Esophagus squamous epithelium (tissue), 5 donors: ENCODE results near the gene CTCF. TPM values are rescaled to one million over a fixed set of nuclear protein-coding genes. Genes with fewer than 3 reads are reported as not detected.

ENCODE experiments used
- DNase-seq: peaks from one replicate; lab custom pipeline; 2025; lab: John Stamatoyannopoulos, UW
- H3K27ac ChIP-seq, 4 donors: fragments of 200-600 bp; sonication (generic); one replicate each; pipeline ENCODE4 v1.5.1; 2016 to 2019; ENCODE audit warnings: mild to moderate bottlenecking in 1 of 4
- H3K27me3 ChIP-seq, 4 donors: fragments of 200-600 bp; sonication (generic); 1 replicate in 3 of 4; 2 replicates in 1 of 4; pipeline versions ENCODE4 v1.5.1 to v1.6.0; 2017 to 2021; ENCODE audit warnings: antibody characterized with exemption in 1 of 4
- H3K36me3 ChIP-seq, 3 donors: fragments of 200-600 bp; sonication (generic); one replicate each; pipeline ENCODE4 v1.5.1; 2016 to 2019
- H3K4me1 ChIP-seq, 3 donors: fragments of 200-600 bp; sonication (generic); one replicate each; pipeline ENCODE4 v1.5.1; 2017 to 2019
- H3K4me3 ChIP-seq, 4 donors: fragments of 200-600 bp; sonication (generic); 1 replicate in 3 of 4; 2 replicates in 1 of 4; pipeline ENCODE4 v1.5.1; 2016 to 2019; ENCODE audit warnings: mild to moderate bottlenecking in 2 of 4, moderate library complexity in 1 of 4
- H3K9me3 ChIP-seq, 3 donors: fragments of 200-600 bp; sonication (generic); one replicate each; pipeline ENCODE4 v1.5.1; 2016 to 2019
- CTCF ChIP-seq, 6 experiments: fragments of 450-650 bp in 4 of 6; fragments of 200-600 bp in 2 of 6; sonication (generic) in 2 of 6; IDR thresholded peaks; one replicate each; pipeline ENCODE4 v1.5.1; 2016 to 2019; ENCODE audit warnings: antibody characterized with exemption in 6 of 6, mild to moderate bottlenecking in 4 of 6, moderate library complexity in 4 of 6
- POLR2A ChIP-seq, 4 donors: fragments of 450-650 bp; IDR thresholded peaks; one replicate each; pipeline ENCODE4 v1.6.1; 2017; ENCODE audit warnings: antibody characterized with exemption in 4 of 4, mild to moderate bottlenecking in 4 of 4, moderate library complexity in 3 of 4
- WGBS, 2 donors: methylation state at CpG; one replicate each; pipeline ENCODE4 v1.1.5; 2018; 5-methylcytosine and 5-hydroxymethylcytosine counted together
- intact Hi-C: fragments of 100-400 bp; cut with DNase I; formaldehyde crosslinking; loops from one replicate; pipeline ENCODE4 v1.15.0; 2022
- total RNA-seq, 4 donors: library from RNA; depleted of rRNA; stranded (reverse); fragments of >200 nt; gene quantifications; one replicate each; pipeline ENCODE4 v1.1.0, GENCODE V29; 2016
- donor health status: DM: yes; HTN: yes; CAD: no.

CTCF gene
- total RNA-seq, 4 donors from 2014 or later, result 29.9 to 35.5 (median 33.5) TPM

GRCh38 chr16:67571981-67572431, 9.7 kb downstream of the CTCF start:
- 25 to 53% methylated on average over 4 of the region's 4 CpGs for WGBS, 2 donors
- H3K4me1 ChIP-seq, result peaks cover 0 to 28% (median under 1%) of the 10 kb centered on the region in 3 donors
- no peaks in the 10 kb centered on the region for H3K27me3 ChIP-seq
- H3K36me3 ChIP-seq, result peaks cover 0 to 58% (median 0%) of the 10 kb centered on the region in 3 donors
- DNase-seq, result no peak
- H3K4me3 ChIP-seq, result no peak overlapping the region
- TF ChIP-seq POLR2A (IDR thresholded peaks at IDR 0.05), result no peak
- no peak for TF ChIP-seq CTCF (IDR thresholded peaks at IDR 0.05)
- intact Hi-C loops, result no loop called here
- no peak overlapping the region for H3K27ac ChIP-seq
- no peaks in the 10 kb centered on the region for H3K9me3 ChIP-seq

- H3K4me3 ChIP-seq, result no peak overlapping the region
- TF ChIP-seq POLR2A (IDR thresholded peaks at IDR 0.05), result no peak
- no peak for TF ChIP-seq CTCF (IDR thresholded peaks at IDR 0.05)
- intact Hi-C loops, result no loop called here
- WGBS, 2 donors, result 81% methylated on average over 4 of the region's 4 CpGs
- no peaks in the 10 kb centered on the region for H3K4me1 ChIP-seq
- DNase-seq, result no peak
- H3K36me3 ChIP-seq, result peaks cover 0 to 70% (median 0%) of the 10 kb centered on the region in 3 donors
- no peaks in the 10 kb centered on the region for H3K9me3 ChIP-seq
- no peaks in the 10 kb centered on the region for H3K27me3 ChIP-seq
- H3K27ac ChIP-seq, result no peak overlapping the region
Observed at GRCh38 chr16:67579686-67580085, 17.4 kb downstream of the CTCF start.

- H3K4me1 ChIP-seq, result peaks cover 0 to 5% (median 0%) of the 10 kb centered on the region in 3 donors
- H3K36me3 ChIP-seq, result peaks cover 0 to 65% (median 0%) of the 10 kb centered on the region in 3 donors
- TF ChIP-seq CTCF (IDR thresholded peaks at IDR 0.05), result no peak
- TF ChIP-seq POLR2A (IDR thresholded peaks at IDR 0.05), result no peak
- H3K4me3 ChIP-seq, result no peak overlapping the region
- 90 to 100% methylated on average over 4 of the region's 4 CpGs for WGBS, 2 donors
- DNase-seq, result no peak
- H3K9me3 ChIP-seq, result no peaks in the 10 kb centered on the region
- H3K27me3 ChIP-seq, result no peaks in the 10 kb centered on the region
- no peak overlapping the region for H3K27ac ChIP-seq
- intact Hi-C loops, result no loop called here
Observed at GRCh38 chr16:67580202-67580601, 17.9 kb downstream of the CTCF start.

GRCh38 chr16:67593288-67593687, 31.0 kb downstream of the CTCF start:
- Histone ChIP-seq H3K9me3 (no peaks in the 10 kb centered on the region), H3K4me3 (no peak overlapping the region), H3K27me3 (no peaks in the 10 kb centered on the region), H3K4me1 (peaks cover 0 to 16% (median 0%) of the 10 kb centered on the region in 3 donors), H3K27ac (no peak overlapping the region), H3K36me3 (peaks cover 0 to 13% (median 4%) of the 10 kb centered on the region in 3 donors)
- 77 to 81% methylated on average over 4 of the region's 4 CpGs for WGBS, 2 donors
- TF ChIP-seq CTCF (IDR thresholded peaks at IDR 0.05) (no peak), POLR2A (IDR thresholded peaks at IDR 0.05) (no peak)
- no peak for DNase-seq
- intact Hi-C loops, result no loop called here

GRCh38 chr16:67593701-67594100, 31.4 kb downstream of the CTCF start:
- no peak overlapping the region for H3K27ac ChIP-seq
- H3K4me1 ChIP-seq, result peaks cover 0 to 16% (median 0%) of the 10 kb centered on the region in 3 donors
- H3K36me3 ChIP-seq, result peaks cover 0 to 13% (median 4%) of the 10 kb centered on the region in 3 donors
- H3K4me3 ChIP-seq, result no peak overlapping the region
- no peaks in the 10 kb centered on the region for H3K9me3 ChIP-seq
- H3K27me3 ChIP-seq, result no peaks in the 10 kb centered on the region
- no peak for TF ChIP-seq CTCF (IDR thresholded peaks at IDR 0.05)
- intact Hi-C loops, result no loop called here
- DNase-seq, result no peak
